ENCODE measurements around the gene PRPS2.

PRPS2 gene

DNA sequence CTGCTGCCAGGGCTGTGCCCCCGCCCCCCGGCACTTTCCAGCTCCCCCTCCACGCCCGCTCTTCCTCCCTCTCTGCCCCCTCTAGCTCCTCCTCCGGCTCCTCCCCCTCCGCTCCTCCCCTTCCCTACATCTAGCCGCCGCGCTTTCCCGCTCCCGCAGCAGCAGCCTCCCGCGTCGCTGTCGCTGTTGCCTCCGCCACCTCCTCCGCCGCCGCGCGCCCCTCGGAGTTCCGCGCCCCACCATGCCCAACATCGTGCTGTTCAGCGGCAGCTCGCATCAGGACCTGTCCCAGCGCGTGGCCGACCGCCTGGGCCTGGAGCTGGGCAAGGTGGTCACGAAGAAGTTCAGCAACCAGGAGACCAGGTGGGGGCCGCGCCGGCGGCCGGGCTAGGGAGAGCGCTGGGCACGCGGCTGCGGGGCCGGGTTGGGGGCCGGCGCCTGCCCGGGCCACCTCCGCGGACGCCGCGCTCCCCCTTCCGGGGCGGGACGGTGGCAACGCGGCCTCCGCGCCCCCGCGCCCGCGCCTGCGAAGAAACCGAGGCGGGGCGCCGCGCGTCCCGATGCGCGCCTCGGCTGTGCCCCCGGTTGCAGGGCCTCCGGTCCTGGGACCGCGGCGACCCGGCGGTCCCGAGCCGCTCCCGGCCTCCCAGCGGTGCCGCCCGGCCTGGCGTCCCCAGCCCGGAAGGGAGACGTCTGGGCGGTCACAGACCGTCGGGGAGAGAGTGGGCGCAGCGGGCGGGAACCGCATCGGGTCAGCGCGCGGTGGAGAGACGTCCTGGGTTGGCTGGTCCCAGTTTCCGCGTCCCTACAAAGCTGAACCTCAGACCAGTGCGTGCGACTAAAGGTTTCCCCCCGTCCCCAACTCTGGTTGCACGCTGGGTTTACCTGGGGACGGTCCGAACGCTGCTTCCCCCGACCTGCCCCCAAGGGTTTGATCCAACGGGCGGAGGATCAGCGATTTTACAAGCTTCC lies at the start of gene PRPS2:
Gene PRPS2 (plus strand): TSS at position 156 of the 972 bp plus-strand sequence. CDS start 86 bp downstream, at position 242.
- TF ChIP-seq, protein P1, sequence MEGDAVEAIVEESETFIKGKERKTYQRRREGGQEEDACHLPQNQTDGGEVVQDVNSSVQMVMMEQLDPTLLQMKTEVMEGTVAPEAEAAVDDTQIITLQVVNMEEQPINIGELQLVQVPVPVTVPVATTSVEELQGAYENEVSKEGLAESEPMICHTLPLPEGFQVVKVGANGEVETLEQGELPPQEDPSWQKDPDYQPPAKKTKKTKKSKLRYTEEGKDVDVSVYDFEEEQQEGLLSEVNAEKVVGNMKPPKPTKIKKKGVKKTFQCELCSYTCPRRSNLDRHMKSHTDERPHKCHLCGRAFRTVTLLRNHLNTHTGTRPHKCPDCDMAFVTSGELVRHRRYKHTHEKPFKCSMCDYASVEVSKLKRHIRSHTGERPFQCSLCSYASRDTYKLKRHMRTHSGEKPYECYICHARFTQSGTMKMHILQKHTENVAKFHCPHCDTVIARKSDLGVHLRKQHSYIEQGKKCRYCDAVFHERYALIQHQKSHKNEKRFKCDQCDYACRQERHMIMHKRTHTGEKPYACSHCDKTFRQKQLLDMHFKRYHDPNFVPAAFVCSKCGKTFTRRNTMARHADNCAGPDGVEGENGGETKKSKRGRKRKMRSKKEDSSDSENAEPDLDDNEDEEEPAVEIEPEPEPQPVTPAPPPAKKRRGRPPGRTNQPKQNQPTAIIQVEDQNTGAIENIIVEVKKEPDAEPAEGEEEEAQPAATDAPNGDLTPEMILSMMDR (IDR thresholded peaks at IDR 0.05), result no peak
- Histone ChIP-seq H3K4me3 (peak within 1 kb of the TSS; percentile 84), H3K27ac (peak within 1 kb of the TSS in 1 of 2 donors; percentile 57)
- DNase-seq (ENCODE audit: low spot score), result peak; percentile 76

DNA sequence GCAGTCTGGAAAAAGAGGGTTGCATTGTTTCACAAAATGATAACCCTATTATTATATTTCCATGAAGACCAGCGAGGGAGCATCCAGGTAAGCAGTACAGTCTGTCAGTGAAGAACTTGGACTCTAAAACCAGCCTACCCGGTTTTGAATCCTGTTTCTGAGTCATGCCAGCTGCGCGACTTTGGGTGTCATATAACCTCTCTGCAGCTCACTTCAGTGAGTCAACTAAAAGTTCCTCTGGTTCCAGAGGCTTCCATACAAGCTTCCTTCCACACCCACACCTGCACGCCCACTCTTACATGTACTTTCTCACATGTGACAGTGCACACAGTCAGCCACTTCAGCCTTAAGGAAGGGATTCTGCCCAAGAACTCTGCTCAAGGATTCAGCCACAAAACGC lies 49.8 kb upstream of the PRPS2 start:
- Histone ChIP-seq H3K4me3 (no peak overlapping the region), H3K27ac (no peak overlapping the region)
- TF ChIP-seq, protein P1 (IDR thresholded peaks at IDR 0.05), result no peak
- no peak for DNase-seq (ENCODE audit: low spot score)

DNA sequence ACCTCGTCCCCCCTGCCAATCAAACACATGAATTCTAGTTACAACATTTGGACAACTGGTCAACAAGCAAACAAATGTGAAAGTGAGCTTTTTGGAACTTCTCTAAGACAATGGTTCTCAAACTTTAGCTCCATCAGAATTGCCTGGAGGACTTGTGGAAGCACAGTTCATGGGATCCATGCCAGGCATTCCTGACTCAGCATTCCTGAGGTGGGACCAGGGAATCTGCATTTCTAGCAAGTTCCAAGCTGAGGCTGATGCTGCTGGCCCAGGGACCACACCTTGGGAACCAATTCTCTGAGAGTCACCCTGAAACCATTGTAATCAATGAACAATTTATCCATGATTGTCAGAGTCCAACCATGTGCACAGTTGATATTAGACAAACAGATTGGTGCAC lies 43.8 kb upstream of the PRPS2 start:
- no peak for DNase-seq (ENCODE audit: low spot score)
- no peak overlapping the region for H3K4me3 ChIP-seq
- TF ChIP-seq, protein P1 (IDR thresholded peaks at IDR 0.05), result no peak
- H3K27ac ChIP-seq, result no peak overlapping the region

DNA sequence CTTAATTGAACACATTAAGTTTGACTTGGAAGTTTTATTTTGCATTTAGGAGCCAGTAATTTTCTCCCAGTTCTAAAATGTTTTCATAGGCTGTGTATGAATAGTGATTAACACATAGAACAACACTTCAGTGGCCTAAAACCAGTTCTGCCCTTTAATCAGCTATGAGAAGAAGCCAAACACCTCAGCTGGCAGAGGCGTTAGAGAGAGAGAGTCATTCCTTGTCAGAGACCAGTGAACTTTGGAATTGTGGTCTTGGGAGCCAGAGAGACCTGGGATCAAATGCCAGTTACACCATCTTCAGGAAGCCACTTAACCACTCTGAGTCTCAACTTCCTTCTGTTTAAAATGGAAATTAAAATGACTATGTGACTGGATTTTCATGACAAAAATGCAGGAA lies 39.3 kb upstream of the PRPS2 start:
- Histone ChIP-seq H3K27ac (no peak overlapping the region), H3K4me3 (no peak overlapping the region)

DNA sequence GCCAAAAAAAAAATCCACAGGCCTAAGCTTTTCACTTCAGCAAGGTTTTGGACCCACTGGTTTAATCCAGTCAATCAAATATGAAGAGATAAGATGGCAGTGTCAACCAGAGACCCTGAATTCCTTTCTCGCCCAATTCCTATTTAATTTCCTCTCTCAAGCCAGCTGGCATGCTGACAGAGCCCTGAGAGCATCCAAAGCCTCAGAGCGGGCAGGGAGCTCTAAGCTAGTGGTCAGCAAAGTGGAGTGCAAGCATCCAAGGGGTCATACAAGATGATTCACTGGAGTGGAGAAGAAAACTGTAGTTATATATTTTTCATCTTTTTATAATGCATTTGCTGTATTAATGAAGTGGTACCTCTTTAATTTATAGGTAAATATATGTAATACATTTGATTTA lies 37.8 kb upstream of the PRPS2 start:
- no peak for DNase-seq (ENCODE audit: low spot score)
- H3K27ac ChIP-seq, result no peak overlapping the region
- no peak overlapping the region for H3K4me3 ChIP-seq
- TF ChIP-seq, protein P1 (IDR thresholded peaks at IDR 0.05), result no peak

More for the DNA sequence above, 39.3 kb upstream of the PRPS2 start:
- TF ChIP-seq, protein P1 (IDR thresholded peaks at IDR 0.05), result no peak
- no peak for DNase-seq (ENCODE audit: low spot score)

DNA sequence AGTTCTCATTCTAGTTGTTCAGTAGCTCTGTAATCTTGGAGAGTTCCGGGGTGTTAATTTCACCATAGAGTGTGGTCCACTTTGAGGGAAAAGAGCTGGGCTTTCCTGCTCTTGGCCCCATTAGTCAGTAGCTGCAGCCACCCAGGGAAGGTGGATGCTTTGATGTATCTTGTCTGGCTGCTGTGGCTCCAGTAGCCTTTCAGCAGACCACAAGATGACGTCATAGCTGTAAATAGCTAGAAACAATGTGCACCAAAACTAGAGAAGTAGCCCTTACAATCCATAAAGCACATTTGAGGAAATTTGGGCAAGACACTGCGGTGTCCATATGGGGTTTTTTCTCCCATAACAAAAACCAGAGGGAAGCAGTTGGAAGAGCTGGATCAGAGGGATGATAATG lies 32.9 kb upstream of the PRPS2 start:
- H3K27ac ChIP-seq, result no peak overlapping the region
- no peak overlapping the region for H3K4me3 ChIP-seq
- no peak for DNase-seq (ENCODE audit: low spot score)
- TF ChIP-seq, protein P1 (IDR thresholded peaks at IDR 0.05), result no peak

DNA sequence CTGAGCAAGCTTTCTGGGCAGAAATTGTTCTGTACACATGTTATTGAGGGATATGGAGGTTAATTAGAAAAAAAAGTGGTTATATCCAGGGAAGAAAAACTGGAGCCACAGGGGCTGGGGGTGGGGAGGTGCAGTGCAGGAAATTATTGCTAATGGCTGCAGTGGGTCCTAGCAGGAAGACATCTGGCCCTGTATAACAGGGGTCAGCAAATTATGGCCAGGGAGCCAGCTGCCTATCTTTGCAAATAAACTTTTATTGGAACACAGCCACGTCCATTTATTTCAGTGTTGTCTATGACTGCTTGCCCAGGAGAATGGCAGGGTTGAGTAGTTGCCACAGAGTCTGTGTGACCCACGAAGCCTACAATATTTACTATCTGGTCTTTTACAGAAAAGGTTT lies 23.4 kb upstream of the PRPS2 start:
- no peak for DNase-seq (ENCODE audit: low spot score)
- TF ChIP-seq, protein P1 (IDR thresholded peaks at IDR 0.05), result no peak
- Histone ChIP-seq H3K4me3 (no peak overlapping the region), H3K27ac (no peak overlapping the region)

Data from coronary artery (tissue), 2 donors.